ENCODE data around the gene GFOD1. TPM values are rescaled to one million over a fixed set of nuclear protein-coding genes. Genes with fewer than 3 reads are reported as not detected.
"Not testable (repeated sequence)": the region's sequence is repeated elsewhere in the genome, so short reads cannot be mapped to it uniquely, and the experiment has no call there.

GFOD1 gene
- total RNA-seq, 2 donors from 2014 or later, result 1.1 to 2.1 TPM

DNA sequence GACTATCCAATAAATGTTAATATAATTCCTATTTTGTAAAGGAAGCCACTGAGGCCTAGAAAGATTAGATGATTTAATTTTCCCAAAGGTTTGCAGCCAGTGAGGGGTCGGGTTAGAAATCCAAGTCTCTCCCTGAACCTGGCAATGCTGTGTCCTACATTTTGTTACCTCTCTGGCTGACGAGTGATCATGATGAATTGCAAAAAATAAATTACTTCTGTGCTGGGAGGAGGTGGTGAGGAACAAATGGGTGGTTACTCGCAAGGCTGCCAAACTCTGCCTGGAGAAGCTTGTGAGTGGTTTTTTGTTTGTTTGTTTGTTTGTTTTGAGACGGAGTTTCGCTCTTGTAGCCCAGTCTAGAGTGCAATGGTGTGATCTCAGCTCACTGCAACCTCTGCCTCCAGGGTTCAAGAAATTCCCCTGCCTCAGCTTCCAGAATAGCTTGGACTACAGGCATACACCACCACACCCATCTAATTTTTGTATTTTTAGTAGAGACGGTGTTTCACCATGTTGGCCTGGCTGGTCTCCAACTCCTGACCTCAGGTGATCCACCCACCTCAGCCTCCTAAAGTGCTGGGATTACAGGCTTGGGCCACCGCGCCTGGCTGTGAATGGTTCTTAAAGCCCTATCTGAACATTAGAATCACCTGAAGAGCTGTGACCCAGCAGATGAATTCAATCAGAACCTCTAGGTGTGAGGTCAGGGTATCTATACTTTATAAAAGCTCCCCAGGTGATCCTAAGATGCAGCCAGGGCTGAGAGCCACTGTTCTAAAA lies 138.9 kb downstream of the GFOD1 start:
- no peak overlapping the region for H3K4me3 Mint-ChIP-seq
- no peaks in the 10 kb centered on the region for H3K36me3 Mint-ChIP-seq (ENCODE audit: low read depth)
- H3K27me3 Mint-ChIP-seq, result no peaks in the 10 kb centered on the region
- H3K4me1 Mint-ChIP-seq, result peaks cover 2% of the 10 kb centered on the region
- ATAC-seq (replicated peaks), result no peak
- no peaks in the 10 kb centered on the region for H3K9me3 Mint-ChIP-seq
- H3K27ac Mint-ChIP-seq, result no peak overlapping the region

DNA sequence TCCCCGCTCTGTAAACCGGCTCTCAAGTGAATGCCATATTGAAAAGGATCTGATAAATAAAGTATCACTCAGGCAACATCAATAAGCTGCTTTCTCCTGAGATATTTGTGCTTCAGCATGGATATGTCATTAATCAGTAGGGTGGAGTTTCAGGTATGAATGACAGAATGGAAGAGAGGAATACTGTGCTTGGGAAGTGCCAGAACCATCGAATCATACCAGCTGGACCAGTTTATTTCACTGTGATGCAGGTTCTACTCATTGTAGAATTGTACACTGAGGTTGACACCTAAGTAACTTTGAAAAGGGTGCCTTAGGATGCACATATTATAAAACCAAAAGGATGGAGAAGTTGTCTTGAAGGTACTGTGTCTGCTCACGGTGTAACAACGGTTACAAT lies 141.2 kb downstream of the GFOD1 start:
- H3K36me3 Mint-ChIP-seq (ENCODE audit: low read depth), result no peaks in the 10 kb centered on the region
- H3K4me1 Mint-ChIP-seq, result no peaks in the 10 kb centered on the region
- no peak overlapping the region for H3K27ac Mint-ChIP-seq
- peaks cover 5% of the 10 kb centered on the region for H3K9me3 Mint-ChIP-seq
- no peak overlapping the region for H3K4me3 Mint-ChIP-seq
- ATAC-seq (replicated peaks), result no peak
- H3K27me3 Mint-ChIP-seq, result no peaks in the 10 kb centered on the region

DNA sequence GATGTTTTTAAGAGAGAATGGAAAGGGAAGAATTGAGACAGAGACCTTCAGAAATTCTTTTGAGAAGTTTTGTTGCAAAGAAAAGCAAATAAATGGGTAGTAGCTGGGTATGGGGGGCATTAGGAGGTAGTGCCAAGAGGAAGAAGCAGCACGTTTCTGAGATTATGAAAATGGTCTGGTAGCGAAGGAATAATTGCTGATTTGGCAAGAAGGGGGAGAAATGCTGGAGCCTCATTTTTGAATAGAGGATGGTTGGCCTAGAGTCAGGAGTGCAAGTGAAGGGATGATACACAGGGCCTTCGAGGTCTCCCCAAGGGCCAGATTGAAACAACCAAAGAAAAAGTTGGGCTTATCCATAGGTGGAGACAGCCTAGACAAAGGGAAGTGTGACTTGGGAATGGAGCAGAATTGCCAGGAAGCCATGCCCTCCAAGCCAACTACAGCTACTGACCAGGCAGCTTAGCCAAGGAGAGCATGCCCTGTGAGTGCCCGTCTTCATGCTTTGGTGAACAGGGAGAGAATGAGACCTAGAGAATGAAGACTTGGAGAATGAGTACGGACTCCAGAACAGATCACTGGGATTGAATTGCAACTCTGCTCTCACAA lies 144.9 kb downstream of the GFOD1 start:
- peaks cover 5% of the 10 kb centered on the region for H3K9me3 Mint-ChIP-seq
- H3K4me3 Mint-ChIP-seq, result no peak overlapping the region
- H3K27ac Mint-ChIP-seq, result no peak overlapping the region
- H3K4me1 Mint-ChIP-seq, result no peaks in the 10 kb centered on the region
- peaks cover 3% of the 10 kb centered on the region for H3K27me3 Mint-ChIP-seq
- H3K36me3 Mint-ChIP-seq (ENCODE audit: low read depth), result no peaks in the 10 kb centered on the region
- no peak for ATAC-seq (replicated peaks)

DNA sequence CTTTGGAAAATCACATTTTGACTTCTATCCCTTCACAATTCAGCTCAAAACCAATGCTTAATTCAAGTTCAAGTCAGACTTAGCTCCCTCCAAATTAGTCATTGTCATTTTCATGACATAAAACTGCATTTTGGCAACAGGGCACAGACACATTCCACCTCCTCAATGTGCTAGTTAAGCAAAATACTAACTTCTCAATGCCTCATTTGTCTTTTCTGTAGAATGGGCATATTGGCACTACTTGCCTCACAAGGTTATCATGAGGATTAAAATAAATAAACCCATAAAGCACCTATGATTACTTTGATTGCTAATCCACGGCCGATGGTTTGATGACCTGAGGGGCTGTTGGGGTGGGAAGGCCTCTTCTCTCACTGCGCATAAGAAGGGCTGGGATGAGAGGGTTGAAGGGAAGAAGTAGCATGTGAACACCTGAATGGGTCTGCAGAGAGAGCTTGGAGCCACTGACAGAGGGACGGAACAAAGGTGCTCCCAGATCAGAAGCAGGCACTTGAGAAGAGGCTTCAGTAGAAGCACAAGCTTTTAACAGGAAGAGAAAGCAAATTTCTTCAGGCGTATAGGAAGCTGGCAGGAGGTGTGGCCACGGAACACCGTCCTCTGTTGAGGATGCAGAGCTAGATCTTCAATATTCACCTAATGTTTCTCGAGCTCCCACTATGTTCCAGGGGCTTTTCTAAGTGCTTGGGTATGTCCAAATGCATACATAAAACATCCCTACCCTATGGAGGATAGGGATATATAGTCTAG lies 147.4 kb downstream of the GFOD1 start:
- H3K4me3 Mint-ChIP-seq, result no peak overlapping the region
- H3K27me3 Mint-ChIP-seq, result peaks cover 3% of the 10 kb centered on the region
- no peaks in the 10 kb centered on the region for H3K36me3 Mint-ChIP-seq (ENCODE audit: low read depth)
- H3K4me1 Mint-ChIP-seq, result no peaks in the 10 kb centered on the region
- no peak for ATAC-seq (replicated peaks)
- H3K27ac Mint-ChIP-seq, result no peak overlapping the region
- peaks cover 5% of the 10 kb centered on the region for H3K9me3 Mint-ChIP-seq

DNA sequence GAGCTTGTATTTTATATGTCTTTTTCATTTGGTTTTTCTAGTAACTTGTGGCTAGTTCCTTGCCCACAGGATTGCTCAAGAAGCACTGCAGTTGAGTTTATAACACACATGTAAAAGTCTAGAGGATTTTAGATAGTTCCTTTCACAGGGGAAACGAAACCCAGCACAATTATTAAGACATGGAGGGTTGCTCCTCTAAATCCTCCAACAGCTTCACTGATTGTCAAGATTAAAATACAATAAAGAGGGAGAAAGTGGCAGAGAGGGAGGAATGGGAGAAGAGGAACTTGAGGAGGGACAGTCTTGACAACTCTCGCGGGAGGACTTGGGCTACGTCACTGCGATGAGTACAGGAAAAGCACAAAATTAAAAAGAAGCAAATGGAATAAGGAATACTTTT lies 149.4 kb downstream of the GFOD1 start:
- Mint-ChIP-seq H3K36me3 (ENCODE audit: low read depth) (no peaks in the 10 kb centered on the region), H3K9me3 (peaks cover 5% of the 10 kb centered on the region), H3K27ac (no peak overlapping the region), H3K4me1 (no peaks in the 10 kb centered on the region), H3K27me3 (peaks cover 3% of the 10 kb centered on the region), H3K4me3 (no peak overlapping the region)
- ATAC-seq (replicated peaks), result no peak

DNA sequence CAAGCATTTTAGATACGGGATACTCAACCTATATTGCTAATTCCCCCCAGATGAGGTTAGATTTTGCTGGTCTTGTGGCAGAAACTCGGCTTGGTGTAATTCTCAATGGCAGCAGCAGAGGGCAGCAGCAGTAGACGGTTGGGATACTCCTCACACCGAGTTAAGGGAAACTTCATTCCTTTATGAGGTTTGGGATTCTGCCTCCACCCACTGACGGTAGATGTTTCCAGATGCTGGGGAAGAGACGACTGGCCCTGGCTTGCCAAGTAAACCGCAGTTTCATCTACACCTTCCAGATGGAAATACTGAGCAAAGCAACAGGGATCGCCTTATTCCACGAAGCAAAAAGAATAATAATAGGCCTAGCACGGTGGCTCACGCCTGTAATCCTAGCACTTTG lies 150.8 kb downstream of the GFOD1 start:
- H3K27me3 Mint-ChIP-seq, result peaks cover 3% of the 10 kb centered on the region
- H3K27ac Mint-ChIP-seq, result no peak overlapping the region
- no peaks in the 10 kb centered on the region for H3K4me1 Mint-ChIP-seq
- H3K9me3 Mint-ChIP-seq, result no peaks in the 10 kb centered on the region
- no peak overlapping the region for H3K4me3 Mint-ChIP-seq
- H3K36me3 Mint-ChIP-seq (ENCODE audit: low read depth), result no peaks in the 10 kb centered on the region
- ATAC-seq (replicated peaks), result peak; percentile 65

DNA sequence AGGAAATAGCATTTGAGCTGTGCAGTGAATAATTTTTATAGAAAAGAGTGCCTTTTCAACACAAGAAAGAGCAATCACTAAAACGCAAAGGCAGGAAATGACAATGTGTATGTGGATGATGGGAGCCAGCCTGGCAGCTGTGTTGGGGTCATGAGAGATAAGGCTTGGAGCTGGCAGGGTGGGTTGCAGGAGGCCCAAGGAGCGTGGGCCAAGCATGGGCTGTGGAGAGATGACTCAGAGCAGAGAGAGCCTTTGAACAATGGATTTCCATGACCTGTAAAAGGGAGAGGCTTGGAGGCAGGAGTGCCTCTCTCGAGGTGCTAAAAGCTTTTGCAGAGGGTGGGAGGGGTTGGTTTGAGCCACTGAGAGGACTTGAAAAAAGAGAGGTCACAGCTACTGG lies 152.4 kb downstream of the GFOD1 start:
- no peaks in the 10 kb centered on the region for H3K9me3 Mint-ChIP-seq
- H3K4me3 Mint-ChIP-seq, result no peak overlapping the region
- no peaks in the 10 kb centered on the region for H3K4me1 Mint-ChIP-seq
- no peak for ATAC-seq (replicated peaks)
- no peaks in the 10 kb centered on the region for H3K36me3 Mint-ChIP-seq (ENCODE audit: low read depth)
- peaks cover under 1% of the 10 kb centered on the region for H3K27me3 Mint-ChIP-seq
- no peak overlapping the region for H3K27ac Mint-ChIP-seq

DNA sequence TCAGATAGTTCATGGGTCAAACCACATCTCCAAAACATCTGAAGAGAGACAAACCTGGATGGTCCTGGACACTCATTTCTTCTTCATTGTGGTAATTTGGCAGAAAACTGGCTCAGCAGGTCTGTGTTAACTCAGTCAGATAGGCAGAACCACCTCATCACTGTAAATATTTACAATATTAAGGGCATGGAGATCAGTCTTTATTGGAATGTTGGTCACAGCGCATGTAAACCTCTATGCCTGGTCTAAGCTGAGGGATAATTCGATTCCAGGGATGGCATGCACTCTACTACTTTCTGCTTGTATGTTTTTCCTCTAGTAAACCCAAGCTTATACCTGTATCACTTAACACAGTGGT lies 155.1 kb downstream of the GFOD1 start:
- Mint-ChIP-seq H3K4me1 (peaks cover 7% of the 10 kb centered on the region), H3K27me3 (no peaks in the 10 kb centered on the region)

DNA sequence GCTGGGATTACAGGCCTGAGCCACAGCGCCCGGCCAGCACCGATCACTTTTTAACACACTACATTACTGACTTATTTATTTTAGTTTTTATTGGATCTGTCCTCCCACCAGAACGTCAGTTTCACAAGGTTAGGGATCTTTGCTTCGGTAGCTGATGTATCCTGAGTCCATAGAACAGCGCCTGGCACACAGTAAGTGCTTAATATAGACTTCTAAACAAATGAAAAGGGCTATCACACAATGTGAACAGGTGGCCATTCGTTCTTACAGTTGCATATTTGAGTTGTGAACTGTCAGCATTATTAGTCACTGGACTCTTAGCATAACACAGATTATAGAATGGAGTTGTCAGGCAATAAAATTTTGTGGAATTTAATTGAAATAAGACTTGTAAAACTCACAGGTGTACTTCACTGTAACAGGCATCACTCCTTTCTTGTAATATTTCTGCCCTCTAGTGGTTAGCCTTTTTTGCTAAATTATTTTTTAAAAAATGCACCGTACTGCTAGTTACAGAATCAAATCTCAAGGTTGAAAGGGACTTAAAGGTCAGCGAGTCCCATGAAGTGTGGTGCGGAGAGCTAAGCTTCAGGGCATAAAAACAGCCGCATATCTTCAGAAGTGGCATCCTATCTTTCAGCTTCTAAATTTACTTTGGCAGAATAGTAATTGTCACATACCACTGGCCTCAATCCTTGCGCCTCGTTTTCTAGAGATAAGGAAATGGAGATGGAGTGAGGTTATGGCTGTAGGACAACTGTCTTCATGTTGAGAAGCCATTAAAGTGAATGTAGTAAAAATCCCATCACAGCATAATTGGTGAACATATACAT lies 155.7 kb downstream of the GFOD1 start:
- H3K4me1 Mint-ChIP-seq, result peaks cover 7% of the 10 kb centered on the region
- H3K4me3 Mint-ChIP-seq, result no peak overlapping the region
- no peaks in the 10 kb centered on the region for H3K9me3 Mint-ChIP-seq
- H3K27me3 Mint-ChIP-seq, result no peaks in the 10 kb centered on the region
- H3K36me3 Mint-ChIP-seq (ENCODE audit: low read depth), result no peaks in the 10 kb centered on the region
- ATAC-seq (replicated peaks), result no peak
- no peak overlapping the region for H3K27ac Mint-ChIP-seq

More for the DNA sequence above, 155.1 kb downstream of the GFOD1 start:
- Mint-ChIP-seq H3K36me3 (ENCODE audit: low read depth) (no peaks in the 10 kb centered on the region), H3K9me3 (no peaks in the 10 kb centered on the region), H3K4me3 (no peak overlapping the region), H3K27ac (no peak overlapping the region)
- ATAC-seq (replicated peaks), result no peak

DNA sequence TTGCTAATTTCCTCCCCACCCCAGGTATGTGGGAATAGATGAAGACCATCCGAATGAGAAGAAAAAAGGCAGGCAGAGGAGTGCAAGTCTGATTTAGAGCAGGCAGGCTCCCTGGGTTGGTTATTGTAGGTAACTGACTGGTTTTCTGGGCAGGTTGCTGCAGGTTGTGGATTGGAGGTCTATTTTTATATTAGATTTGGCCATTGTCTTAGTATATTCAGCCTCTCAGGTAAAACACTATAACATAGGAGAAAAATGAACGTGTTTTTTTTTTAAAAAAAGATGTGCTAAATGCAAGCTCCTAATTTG lies 158.6 kb downstream of the GFOD1 start:
- H3K27me3 Mint-ChIP-seq, result no peaks in the 10 kb centered on the region

DNA sequence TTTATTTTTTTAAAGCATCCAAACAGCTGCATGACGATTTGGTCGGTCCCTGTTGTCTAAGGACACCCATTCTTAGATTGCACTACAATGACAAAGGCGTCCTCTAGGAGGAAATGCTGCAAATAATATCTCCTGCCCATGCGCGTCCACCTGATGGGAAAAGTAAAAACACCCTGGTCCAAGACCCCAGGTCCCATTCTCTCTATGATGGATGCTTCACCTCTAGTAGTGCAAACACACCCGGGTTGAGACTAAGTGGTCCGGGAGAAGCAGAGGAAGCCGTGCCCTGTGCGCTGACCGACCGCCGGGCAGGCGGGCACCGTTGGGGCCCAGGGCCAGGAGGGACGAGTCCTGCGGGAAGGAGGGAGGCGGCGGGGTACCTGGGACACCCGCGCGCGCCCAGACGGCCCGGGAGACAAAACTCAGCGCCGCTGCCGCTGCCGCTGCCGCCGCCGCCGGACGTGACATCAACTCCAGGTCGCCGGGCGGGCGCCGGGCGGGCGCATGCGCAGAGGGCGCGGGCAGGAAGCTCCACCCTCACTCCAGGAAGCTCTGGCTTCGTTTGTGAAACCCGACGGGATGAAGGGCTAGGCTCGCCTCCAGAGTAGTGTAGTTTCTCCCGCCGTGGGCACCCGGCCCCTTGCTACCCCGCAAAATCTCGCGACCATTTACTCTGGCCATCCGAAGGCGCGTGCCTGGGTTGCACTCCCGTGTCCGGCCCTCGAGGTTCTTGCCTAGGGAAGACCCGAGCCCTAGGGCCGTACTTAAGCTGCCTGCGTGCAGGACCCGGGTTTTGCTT lies 159.1 kb downstream of the GFOD1 start, which contains the start of gene TBC1D7:
Gene TBC1D7, minus strand, starts transcription at position 462 of the 799 bp plus-strand sequence. CDS start 1,639 bp downstream, outside the sequence.
- peak; percentile 95 for ATAC-seq (replicated peaks)
- H3K27ac Mint-ChIP-seq, result peak within 1 kb of the TSS; percentile 94
- H3K4me1 Mint-ChIP-seq, result peaks cover 7% of the 10 kb centered on the region
- no peaks in the 10 kb centered on the region for H3K9me3 Mint-ChIP-seq
- H3K36me3 Mint-ChIP-seq (ENCODE audit: low read depth), result peaks cover 33% of the 10 kb centered on the region
- no peaks in the 10 kb centered on the region for H3K27me3 Mint-ChIP-seq
- peak within 1 kb of the TSS; percentile 92 for H3K4me3 Mint-ChIP-seq

More for the DNA sequence above, 158.6 kb downstream of the GFOD1 start:
- H3K9me3 Mint-ChIP-seq, result no peaks in the 10 kb centered on the region
- H3K27ac Mint-ChIP-seq, result peak overlapping the region; percentile 94
- ATAC-seq (replicated peaks), result no peak
- H3K4me3 Mint-ChIP-seq, result peak overlapping the region; percentile 92
- H3K36me3 Mint-ChIP-seq (ENCODE audit: low read depth), result peaks cover 27% of the 10 kb centered on the region
- peaks cover 7% of the 10 kb centered on the region for H3K4me1 Mint-ChIP-seq

DNA sequence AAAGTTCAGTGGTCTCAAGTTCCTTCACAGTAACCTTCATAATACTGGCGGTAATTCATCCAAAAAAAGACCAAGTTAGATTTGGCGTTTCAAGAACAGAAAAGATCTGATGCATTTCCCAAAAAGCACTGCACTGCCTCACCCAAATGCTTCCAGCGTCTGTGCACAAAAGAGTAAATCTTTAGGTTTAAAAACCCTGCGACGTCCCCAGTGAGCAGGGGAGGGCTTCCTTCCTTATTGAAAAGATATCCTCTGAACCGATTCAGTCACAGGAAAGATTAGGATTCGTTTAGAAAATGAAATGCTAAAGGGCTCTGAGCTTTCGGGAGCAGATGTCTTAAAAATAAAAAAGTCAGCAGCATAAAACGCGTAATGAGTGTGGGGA lies 159.7 kb downstream of the GFOD1 start:
- peak overlapping the region; percentile 92 for H3K4me3 Mint-ChIP-seq
- H3K27me3 Mint-ChIP-seq, result no peaks in the 10 kb centered on the region
- H3K4me1 Mint-ChIP-seq, result peaks cover 7% of the 10 kb centered on the region
- peaks cover 39% of the 10 kb centered on the region for H3K36me3 Mint-ChIP-seq (ENCODE audit: low read depth)
- no peaks in the 10 kb centered on the region for H3K9me3 Mint-ChIP-seq
- no peak for ATAC-seq (replicated peaks)
- H3K27ac Mint-ChIP-seq, result peak overlapping the region; percentile 94

DNA sequence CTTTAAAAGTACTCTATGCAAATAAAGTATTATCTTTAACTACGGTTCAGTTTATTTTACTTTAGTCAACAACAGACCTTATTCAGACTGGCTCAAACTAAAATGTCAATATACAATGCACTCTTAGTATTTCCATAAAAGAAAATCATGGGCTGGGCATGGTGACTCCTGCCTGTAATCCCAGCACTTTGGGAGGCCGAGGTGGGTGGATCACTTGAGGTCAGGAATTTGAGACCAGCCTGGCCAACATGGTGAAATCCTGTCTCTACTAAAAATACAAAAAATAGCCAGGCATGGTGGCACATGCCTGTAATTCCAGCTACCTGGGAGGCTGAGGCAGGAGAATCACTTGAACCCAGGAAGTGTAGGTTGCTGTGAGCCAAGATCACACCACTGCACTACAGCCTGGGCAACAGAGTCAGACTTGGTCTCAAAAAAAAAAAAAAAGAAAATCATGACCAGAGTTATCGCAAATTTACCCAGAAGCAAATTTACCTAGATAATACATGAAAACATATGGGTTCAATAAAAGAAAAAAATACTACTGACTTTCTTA lies 161.3 kb downstream of the GFOD1 start:
- not testable (repeated sequence) for H3K4me1 Mint-ChIP-seq; H3K9me3 Mint-ChIP-seq; H3K4me3 Mint-ChIP-seq; H3K27me3 Mint-ChIP-seq; H3K27ac Mint-ChIP-seq; ATAC-seq (replicated peaks)
- peaks cover 54% of the 10 kb centered on the region for H3K36me3 Mint-ChIP-seq (ENCODE audit: low read depth)

All from activated T-helper 17 cell treated with anti-CD3 and anti-CD28 coated beads, Interleukin-2, amount 50 U/mL, for 72 hours (primary cell).